ENCODE measurements around the gene MTHFSD.
"Not testable (repeated sequence)": the region's sequence is repeated elsewhere in the genome, so short reads cannot be mapped to it uniquely, and the experiment has no call there.

The MTHFSD gene

GRCh38 chr16:86590501-86591144, 35.6 kb upstream of the MTHFSD start:
- H3K27me3 ChIP-seq (ENCODE audit: low read depth) = peaks cover 37% of the 10 kb centered on the region
- no peaks in the 10 kb centered on the region for H3K9me3 ChIP-seq
- in situ Hi-C loops (cut with MboI; ENCODE audit: low sequenced_read_pairs) = no loop called here
- no peak for DNase-seq (ENCODE audit: low spot score in 2 of 2)
- no peak overlapping the region for H3K4me3 ChIP-seq
- no peaks in the 10 kb centered on the region for H3K4me1 ChIP-seq
- no peaks in the 10 kb centered on the region for H3K36me3 ChIP-seq (replicated peaks)

GRCh38 chr16:86587955-86588354, 32.9 kb upstream of the MTHFSD start:
- peaks cover 14% of the 10 kb centered on the region for H3K27me3 ChIP-seq (ENCODE audit: low read depth)
- in situ Hi-C loops (cut with MboI; ENCODE audit: low sequenced_read_pairs); DNase-seq (ENCODE audit: low spot score in 2 of 2): not testable (repeated sequence)

GRCh38 chr16:86587487-86587886, 32.5 kb upstream of the MTHFSD start:
- Histone ChIP-seq H3K4me3 (no peak overlapping the region), H3K27me3 (ENCODE audit: low read depth) (peaks cover 10% of the 10 kb centered on the region; the same call in 1 of the 2 replicates), H3K9me3 (no peaks in the 10 kb centered on the region), H3K4me1 (no peaks in the 10 kb centered on the region), H3K36me3 (replicated peaks) (no peaks in the 10 kb centered on the region)
- in situ Hi-C loops (cut with MboI; ENCODE audit: low sequenced_read_pairs) = no loop called here
- DNase-seq (ENCODE audit: low spot score in 2 of 2) = no peak

More at GRCh38 chr16:86587955-86588354, 32.9 kb upstream of the MTHFSD start:
- H3K9me3 ChIP-seq; H3K4me3 ChIP-seq; H3K36me3 ChIP-seq (replicated peaks); H3K4me1 ChIP-seq: not testable (repeated sequence)

GRCh38 chr16:86585821-86586611, 31.0 kb upstream of the MTHFSD start:
- Histone ChIP-seq H3K27me3 (ENCODE audit: low read depth) (no peaks in the 10 kb centered on the region), H3K4me1 (no peaks in the 10 kb centered on the region), H3K4me3 (no peak overlapping the region), H3K36me3 (replicated peaks) (no peaks in the 10 kb centered on the region), H3K9me3 (no peaks in the 10 kb centered on the region)
- in situ Hi-C loops (cut with MboI; ENCODE audit: low sequenced_read_pairs) = no loop called here
- DNase-seq (ENCODE audit: low spot score in 2 of 2) = no peak

- in situ Hi-C loops (cut with MboI; ENCODE audit: low sequenced_read_pairs) = no loop called here
- no peaks in the 10 kb centered on the region for H3K4me1 ChIP-seq
- no peaks in the 10 kb centered on the region for H3K36me3 ChIP-seq (replicated peaks)
- no peak for DNase-seq (ENCODE audit: low spot score in 2 of 2)
- no peaks in the 10 kb centered on the region for H3K27me3 ChIP-seq (ENCODE audit: low read depth)
- H3K4me3 ChIP-seq = no peak overlapping the region
- no peaks in the 10 kb centered on the region for H3K9me3 ChIP-seq
Measured at GRCh38 chr16:86584726-86585721, 30.0 kb upstream of the MTHFSD start.

GRCh38 chr16:86584071-86584685, 29.1 kb upstream of the MTHFSD start:
- in situ Hi-C loops (cut with MboI; ENCODE audit: low sequenced_read_pairs) = no loop called here
- no peaks in the 10 kb centered on the region for H3K4me1 ChIP-seq
- H3K9me3 ChIP-seq = no peaks in the 10 kb centered on the region

GRCh38 chr16:86581458-86581857, 26.4 kb upstream of the MTHFSD start:
- Histone ChIP-seq H3K4me3 (no peak overlapping the region), H3K36me3 (replicated peaks) (no peaks in the 10 kb centered on the region), H3K27me3 (ENCODE audit: low read depth) (no peaks in the 10 kb centered on the region), H3K9me3 (no peaks in the 10 kb centered on the region), H3K4me1 (peaks cover 5% of the 10 kb centered on the region; the same call in 1 of the 2 replicates)
- DNase-seq (ENCODE audit: low spot score in 2 of 2) = no peak
- in situ Hi-C loops (cut with MboI; ENCODE audit: low sequenced_read_pairs) = no loop called here

More at GRCh38 chr16:86584071-86584685, 29.1 kb upstream of the MTHFSD start:
- no peaks in the 10 kb centered on the region for H3K36me3 ChIP-seq (replicated peaks)
- no peaks in the 10 kb centered on the region for H3K27me3 ChIP-seq (ENCODE audit: low read depth)
- no peak overlapping the region for H3K4me3 ChIP-seq
- no peak for DNase-seq (ENCODE audit: low spot score in 2 of 2)

GRCh38 chr16:86580791-86581170, 25.7 kb upstream of the MTHFSD start:
- H3K4me1 ChIP-seq = peaks cover 7% of the 10 kb centered on the region; the same call in 1 of the 2 replicates
- no peak overlapping the region for H3K4me3 ChIP-seq
- in situ Hi-C loops (cut with MboI; ENCODE audit: low sequenced_read_pairs) = no loop called here
- H3K9me3 ChIP-seq = no peaks in the 10 kb centered on the region
- no peaks in the 10 kb centered on the region for H3K27me3 ChIP-seq (ENCODE audit: low read depth)
- no peaks in the 10 kb centered on the region for H3K36me3 ChIP-seq (replicated peaks)
- DNase-seq (ENCODE audit: low spot score in 2 of 2) = no peak

- Histone ChIP-seq H3K36me3 (replicated peaks) (no peaks in the 10 kb centered on the region), H3K4me1 (peaks cover 10% of the 10 kb centered on the region; the same call in 1 of the 2 replicates), H3K4me3 (no peak overlapping the region), H3K9me3 (no peaks in the 10 kb centered on the region), H3K27me3 (ENCODE audit: low read depth) (no peaks in the 10 kb centered on the region)
- no peak for DNase-seq (ENCODE audit: low spot score in 2 of 2)
- in situ Hi-C loops (cut with MboI; ENCODE audit: low sequenced_read_pairs) = no loop called here
Measured at GRCh38 chr16:86580063-86580790, 25.2 kb upstream of the MTHFSD start.

- Histone ChIP-seq H3K4me1 (peaks cover 10% of the 10 kb centered on the region; the same call in 1 of the 2 replicates), H3K9me3 (no peaks in the 10 kb centered on the region), H3K36me3 (replicated peaks) (no peaks in the 10 kb centered on the region), H3K27me3 (ENCODE audit: low read depth) (no peaks in the 10 kb centered on the region), H3K4me3 (no peak overlapping the region)
- in situ Hi-C loops (cut with MboI; ENCODE audit: low sequenced_read_pairs) = no loop called here
- DNase-seq (ENCODE audit: low spot score in 2 of 2) = no peak
Measured at GRCh38 chr16:86579268-86580062, 24.4 kb upstream of the MTHFSD start.

GRCh38 chr16:86578611-86579267, 23.7 kb upstream of the MTHFSD start:
- DNase-seq (ENCODE audit: low spot score in 2 of 2) = no peak
- Histone ChIP-seq H3K36me3 (replicated peaks) (no peaks in the 10 kb centered on the region), H3K4me1 (peaks cover 10% of the 10 kb centered on the region; the same call in 1 of the 2 replicates), H3K4me3 (no peak overlapping the region), H3K27me3 (ENCODE audit: low read depth) (no peaks in the 10 kb centered on the region), H3K9me3 (no peaks in the 10 kb centered on the region)
- in situ Hi-C loops (cut with MboI; ENCODE audit: low sequenced_read_pairs) = no loop called here

Measured in HAP-1 (cell line).